Heart left ventricle (tissue), 16 donors: ENCODE results near the gene RAB3GAP1. TPM values are rescaled to one million over a fixed set of nuclear protein-coding genes. Genes with fewer than 3 reads are reported as not detected.
A peak's percentile ranks its signal among the peaks of the same experiment; 100 is the strongest.
"Not testable (repeated sequence)": the region's sequence is repeated elsewhere in the genome, so short reads cannot be mapped to it uniquely, and the experiment has no call there.

ENCODE experiments used
- ATAC-seq, 4 donors: fragments of 200-7000 bp; cut with Tn5 transposase; one replicate each; pipeline ENCODE4 v1.9.1; 2020 to 2022; ENCODE audit warnings: moderate library complexity in 4 of 4, mild to moderate bottlenecking in 3 of 4, moderate number of reproducible peaks in 1 of 4
- DNase-seq, 5 donors: peaks; one replicate each; pipeline ENCODE4 v3.0.0-alpha.2; 2020
- H3K27ac ChIP-seq, 12 donors: fragments of 200-600 bp; sonication (generic) in 4 of 12; one replicate each; pipeline versions ENCODE4 v1.5.0 to v1.8.0; 2016 to 2022; ENCODE audit warnings: mild to moderate bottlenecking in 2 of 12
- H3K27me3 ChIP-seq, 9 donors: fragments of 200-600 bp; sonication (generic) in 2 of 9; one replicate each; pipeline versions ENCODE4 v1.5.1 to v1.8.0; 2016 to 2022; ENCODE audit warnings: mild to moderate bottlenecking in 3 of 9
- H3K36me3 ChIP-seq, 9 donors: fragments of 200-600 bp; sonication (generic) in 2 of 9; one replicate each; pipeline versions ENCODE4 v1.5.0 to v1.8.0; 2018 to 2022; ENCODE audit warnings: mild to moderate bottlenecking in 2 of 9
- H3K4me1 ChIP-seq, 12 donors: fragments of 200-600 bp; sonication (generic) in 4 of 12; one replicate each; pipeline versions ENCODE4 v1.5.0 to v1.8.0; 2016 to 2022; ENCODE audit warnings: mild to moderate bottlenecking in 3 of 12
- H3K4me3 ChIP-seq, 12 donors: fragments of 200-600 bp; sonication (generic) in 4 of 12; one replicate each; pipeline versions ENCODE4 v1.5.0 to v1.8.0; 2017 to 2022; ENCODE audit warnings: mild to moderate bottlenecking in 9 of 12, moderate library complexity in 4 of 12
- H3K9me3 ChIP-seq, 12 donors: fragments of 200-600 bp; sonication (generic) in 4 of 12; one replicate each; pipeline versions ENCODE4 v1.5.0 to v1.8.0; 2016 to 2022; ENCODE audit warnings: mild to moderate bottlenecking in 1 of 12
- CTCF ChIP-seq, 12 donors: fragments of 200-600 bp; sonication (generic) in 4 of 12; IDR thresholded peaks; one replicate each; pipeline versions ENCODE4 v1.5.0 to v1.8.0; 2018 to 2022; ENCODE audit warnings: antibody characterized with exemption in 12 of 12, mild to moderate bottlenecking in 5 of 12
- POLR2A ChIP-seq, 2 donors: fragments of 450-650 bp; IDR thresholded peaks; one replicate each; pipeline ENCODE4 v1.6.1; 2017; ENCODE audit warnings: antibody characterized with exemption in 2 of 2, mild to moderate bottlenecking in 2 of 2, moderate library complexity in 2 of 2
- WGBS, 4 donors: extraction: QIAGEN DNeasy Blood & Tissue Kit in 2 of 4; methylation state at CpG; one replicate each; pipeline versions ENCODE4 v1.1.5 to v1.1.7; 2013 to 2018; 5-methylcytosine and 5-hydroxymethylcytosine counted together
- intact Hi-C, 10 donors: fragments of 100-400 bp; cut with DNase I; formaldehyde crosslinking; loops; one replicate each; pipeline versions ENCODE4 v1.11.1 to v1.14.2; 2022
- polyA plus RNA-seq, 2 donors: library from polyadenylated mRNA; stranded (reverse); fragments of 200-250 nt; gene quantifications; one replicate each; pipeline ENCODE4 v1.2.3, GENCODE V29; 2013
- total RNA-seq, 9 donors: library from RNA; depleted of rRNA in 2 of 9; stranded (reverse); fragments of >200 nt in 2 of 9; fragmentation: NEBNext Ultra II Directional in 3 of 9; extraction: Animal tissue kit (Norgen Biotek cat#: 25700) in 3 of 9; gene quantifications; one replicate each; pipeline versions ENCODE4 v1.1.0 to v1.2.4, GENCODE V29; 2016 to 2023
- donor health status: ischemic (EF 13 %, LVEDD 7.1; RV severe dilation, severe dysfunction).
- donor health status: healthy with polysubstance abuse.
- donor health status: DM: no; HTN: yes; CAD: no.
- donor health status: DM: no; HTN: no; CAD: no.
- donor health status: ischemic (EF 25% LVEDD 6.9; RV normal size, moderate dysfunction).
- donor health status: ischemic (EF 25% LVEDD 5.7; RV mildly dilated, moderate dysfunction).
- donor health status: healthy.
- donor health status: DM: yes; HTN: yes; CAD: no.
- donor health status: ischemic (EF 35%, LVEDD 5.7; RV mildly dilated, moderate dysfunction).
- donor health status: nonischemic (EF 11% LVEDD 7.7; RV severe dilation, severe dysfunction).
- donor health status: DM: yes; HTN: yes; CAD: no.
- donor health status: PGD.
- donor health status: ischemic (EF 29% LVEDD 5.4; RV normal size, mild dysfunction).
- donor health status: nonischemic (EF 23%, LVEDD 6.1; RV moderate dilation, normal function).

RAB3GAP1 gene
- total and polyA plus RNA-seq, 11 donors, result 16.7 to 63.6 (median 47.2) TPM

- intact Hi-C loops, result no loop called here
- DNase-seq, result no peak
Measured at GRCh38 chr2:135119582-135119981, 67.5 kb downstream of the RAB3GAP1 start.

DNA sequence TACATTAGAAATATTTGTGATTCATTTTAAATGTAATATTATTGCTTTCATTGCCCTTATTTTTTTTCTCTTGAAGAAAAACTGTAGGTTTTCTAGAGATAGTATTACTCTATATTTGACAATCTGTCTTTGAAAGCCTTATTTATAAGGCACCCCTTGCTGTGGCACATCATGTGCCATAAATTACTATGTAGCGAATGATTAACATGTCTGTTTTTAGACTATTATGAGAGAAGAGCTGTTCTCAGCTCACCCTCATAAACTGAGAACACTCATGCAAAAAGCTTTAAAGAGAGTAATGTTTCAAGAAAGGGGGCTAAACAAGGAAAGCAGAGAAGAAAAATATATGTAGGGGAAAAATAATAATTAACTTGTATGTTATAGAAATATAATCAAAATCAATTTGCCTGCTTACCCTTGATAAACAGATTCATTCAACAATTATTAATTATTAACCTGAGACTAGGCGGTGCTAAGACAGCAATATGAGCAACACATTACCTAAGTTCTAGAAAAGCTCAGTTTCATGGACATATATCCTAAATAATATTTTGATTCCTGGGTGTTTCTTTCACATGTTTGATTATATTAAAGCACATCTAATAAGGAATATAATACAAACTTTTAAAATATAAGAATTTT lies 69.0 kb downstream of the RAB3GAP1 start:
- Histone ChIP-seq H3K4me3 (no peak overlapping the region), H3K36me3 (peaks cover 0 to 78% (median 52%) of the 10 kb centered on the region in 9 donors), H3K27ac (no peak overlapping the region), H3K9me3 (peaks cover 0 to 5% (median 0%) of the 10 kb centered on the region in 12 donors), H3K27me3 (no peaks in the 10 kb centered on the region), H3K4me1 (peaks cover 0 to 9% (median 0%) of the 10 kb centered on the region in 12 donors)
- peak in 1 of 4 donors; percentile 65 for ATAC-seq
- 75 to 84% (median 80%) methylated on average over 2 of the region's 2 CpGs for WGBS, 4 donors
- no peak for DNase-seq
- intact Hi-C loops, result loop anchor here in 1 of 10 donors (10.0 kb wide), 1 partner anchor 116 kb away; no protein-coding TSS in a partner anchor
- TF ChIP-seq CTCF (IDR thresholded peaks at IDR 0.05) (no peak), POLR2A (IDR thresholded peaks at IDR 0.05) (no peak)

More at GRCh38 chr2:135119582-135119981, 67.5 kb downstream of the RAB3GAP1 start:
- peaks cover 0 to 78% (median 36%) of the 10 kb centered on the region in 9 donors for H3K36me3 ChIP-seq
- no peaks in the 10 kb centered on the region for H3K27me3 ChIP-seq
- TF ChIP-seq POLR2A (IDR thresholded peaks at IDR 0.05), result no peak
- TF ChIP-seq CTCF (IDR thresholded peaks at IDR 0.05), result no peak
- H3K9me3 ChIP-seq, result peaks cover 0 to 5% (median 0%) of the 10 kb centered on the region in 12 donors
- H3K4me3 ChIP-seq, result no peak overlapping the region
- H3K27ac ChIP-seq, result no peak overlapping the region
- peaks cover 0 to 9% (median 0%) of the 10 kb centered on the region in 12 donors for H3K4me1 ChIP-seq
- no peak for ATAC-seq

- not testable (repeated sequence) for ATAC-seq, H3K27me3 ChIP-seq, H3K9me3 ChIP-seq, H3K27ac ChIP-seq, H3K4me3 ChIP-seq, H3K4me1 ChIP-seq, DNase-seq
- intact Hi-C loops, result loop anchor here in 1 of 10 donors (10.0 kb wide), 1 partner anchor 117 kb away; no protein-coding TSS in a partner anchor
- H3K36me3 ChIP-seq, result peaks cover 0 to 79% (median 52%) of the 10 kb centered on the region in 9 donors
- 85 to 92% (median 90%) methylated on average over 6 of the region's 6 CpGs for WGBS, 4 donors
Measured at GRCh38 chr2:135121658-135122039, 69.6 kb downstream of the RAB3GAP1 start.

GRCh38 chr2:135124924-135125886 lies 73.1 kb downstream of the RAB3GAP1 start:
- 96 to 99% (median 98%) methylated on average over 1 of the region's 1 CpG for WGBS, 4 donors

More at GRCh38 chr2:135124924-135125886, 73.1 kb downstream of the RAB3GAP1 start:
- ATAC-seq (no peak), DNase-seq (no peak)
- H3K36me3 ChIP-seq, result peaks cover 0 to 96% (median 84%) of the 10 kb centered on the region in 9 donors
- TF ChIP-seq POLR2A (IDR thresholded peaks at IDR 0.05) (no peak), CTCF (IDR thresholded peaks at IDR 0.05) (no peak)
- H3K27me3 ChIP-seq, result no peaks in the 10 kb centered on the region
- H3K27ac ChIP-seq, result no peak overlapping the region
- H3K4me1 ChIP-seq, result peaks cover 0 to 9% (median 0%) of the 10 kb centered on the region in 12 donors
- intact Hi-C loops, result loop anchor here in 1 of 10 donors (10.0 kb wide), 1 partner anchor 120 kb away; no protein-coding TSS in a partner anchor
- H3K4me3 ChIP-seq, result no peak overlapping the region
- no peaks in the 10 kb centered on the region for H3K9me3 ChIP-seq
